Common myeloid progenitor, CD34-positive (primary cell): ENCODE data around the gene C19orf12.
"Not testable (repeated sequence)": the region's sequence is repeated elsewhere in the genome, so short reads cannot be mapped to it uniquely, and the experiment has no call there.

Experiments used
- CTCF ChIA-PET: fragments of 350-600 bp; sonication (Branson Sonifier 250); formaldehyde crosslinking; loops from one replicate; lab custom pipeline; 2021; ENCODE audit warnings: antibody characterized with exemption; lab: Charles Lee
- POLR2A ChIA-PET: fragments of 350-600 bp; sonication (Branson Sonifier 250); formaldehyde crosslinking; loops from one replicate; lab custom pipeline; 2021; ENCODE audit warnings: antibody characterized with exemption; lab: Charles Lee
- DNase-seq, 3 donors: peaks; one replicate each; pipeline versions ENCODE4 v3.0.0 to v3.0.0-alpha.2; 2013
- H3K27ac ChIP-seq, 2 experiments: 1 replicate in 1 of 2; 2 replicates in 1 of 2; pipeline ENCODE4 v1.7.0; 2013; ENCODE audit warnings: inconsistent platforms in 2 of 2, low read length in 2 of 2, mild to moderate bottlenecking in 2 of 2, low read depth in 1 of 2, moderate library complexity in 1 of 2; ENCODE audit not compliant: severe bottlenecking in 2 of 2, insufficient read depth in 1 of 2, poor library complexity in 1 of 2
- H3K27me3 ChIP-seq, 5 experiments: replicated peaks in 2 of 5; 1 replicate in 3 of 5; 2 replicates in 2 of 5; pipeline versions ENCODE4 v1.6.1 to v1.7.0; 2013; ENCODE audit warnings: low read length in 4 of 5, mild to moderate bottlenecking in 2 of 5, moderate library complexity in 2 of 5, inconsistent platforms in 1 of 5; ENCODE audit not compliant: insufficient read depth in 5 of 5, control insufficient read depth in 4 of 5
- H3K36me3 ChIP-seq, 4 experiments: 1 replicate in 2 of 4; 2 replicates in 2 of 4; pipeline versions ENCODE4 v1.6.1 to v1.7.0; 2013; ENCODE audit warnings: low read length in 3 of 4, control low read depth in 1 of 4, mild to moderate bottlenecking in 1 of 4; ENCODE audit not compliant: control insufficient read depth in 4 of 4, insufficient read depth in 4 of 4
- H3K4me1 ChIP-seq, 4 experiments: 1 replicate in 3 of 4; 2 replicates in 1 of 4; pipeline versions ENCODE4 v1.6.1 to v1.7.1; 2013; ENCODE audit warnings: low read length in 3 of 4, mild to moderate bottlenecking in 3 of 4, control low read depth in 1 of 4, inconsistent platforms in 1 of 4, moderate library complexity in 1 of 4; ENCODE audit not compliant: control insufficient read depth in 4 of 4, insufficient read depth in 4 of 4; ENCODE audit errors: control extremely low read depth in 1 of 4
- H3K4me3 ChIP-seq, 7 experiments: 1 replicate in 4 of 7; 2 replicates in 3 of 7; pipeline versions ENCODE4 v1.5.1 to v1.7.0; 2013; ENCODE audit warnings: mild to moderate bottlenecking in 7 of 7, low read length in 6 of 7, moderate library complexity in 6 of 7, inconsistent platforms in 2 of 7, low read depth in 2 of 7, control low read depth in 1 of 7; ENCODE audit not compliant: insufficient read depth in 4 of 7, control insufficient read depth in 1 of 7; ENCODE audit errors: extremely low read depth in 1 of 7
- H3K9me3 ChIP-seq, 5 experiments: 1 replicate in 4 of 5; 2 replicates in 1 of 5; pipeline versions ENCODE4 v1.6.1 to v1.7.1; 2013; ENCODE audit warnings: low read length in 4 of 5, mild to moderate bottlenecking in 2 of 5, inconsistent platforms in 1 of 5, low read depth in 1 of 5, moderate library complexity in 1 of 5; ENCODE audit not compliant: control insufficient read depth in 4 of 5, insufficient read depth in 2 of 5; ENCODE audit errors: control extremely low read depth in 1 of 5
- WGBS: methylation state at CpG from one replicate; pipeline ENCODE4 v1.1.5; 2013; ENCODE audit not compliant: insufficient coverage; 5-methylcytosine and 5-hydroxymethylcytosine counted together

Gene C19orf12

GRCh38 chr19:29672319-29672932 lies 42.6 kb downstream of the C19orf12 start:
- H3K36me3 ChIP-seq: peaks cover 0 to 28% (median 14%) of the 10 kb centered on the region in 4 experiments
- WGBS: 89% methylated on average over 7 of the region's 8 CpGs
- CTCF ChIA-PET: interaction anchor here (0.7 to 2.3 kb wide), 12 partner anchors 9 to 63 kb away, joined by 3 to 9 read pairs (median 4); no protein-coding TSS in a partner anchor
- H3K27me3 ChIP-seq: no peaks in the 10 kb centered on the region
- POLR2A ChIA-PET: interaction anchor here (0.6 to 1.1 kb wide), 3 partner anchors 49 to 75 kb away, joined by 3 to 7 read pairs (median 5); partner anchors contain the start of gene POP4
- H3K27ac ChIP-seq: peak overlapping the region in 1 of 2 experiments; percentile 34
- H3K4me3 ChIP-seq: no peak overlapping the region
- DNase-seq: no peak
- H3K9me3 ChIP-seq: no peaks in the 10 kb centered on the region
- H3K4me1 ChIP-seq: peaks cover 6 to 47% (median 29%) of the 10 kb centered on the region in 4 experiments

GRCh38 chr19:29671393-29672160 lies 43.5 kb downstream of the C19orf12 start:
- 36% methylated on average over 11 of the region's 12 CpGs for WGBS
- DNase-seq: peak; percentile 44 to 89 (median 84)
- H3K4me1 ChIP-seq: peaks cover 6 to 52% (median 37%) of the 10 kb centered on the region in 4 experiments

GRCh38 chr19:29671026-29671392 lies 44.1 kb downstream of the C19orf12 start:
- CTCF ChIA-PET: interaction anchor here (0.8 to 2.3 kb wide), 7 partner anchors 8 to 51 kb away, joined by 3 to 9 read pairs (median 4); no protein-coding TSS in a partner anchor
- DNase-seq, H3K27ac ChIP-seq, H3K4me3 ChIP-seq, H3K9me3 ChIP-seq, POLR2A ChIA-PET, H3K27me3 ChIP-seq: not testable (repeated sequence)
- H3K4me1 ChIP-seq: peaks cover 6 to 58% (median 43%) of the 10 kb centered on the region in 4 experiments
- 60% methylated on average over 1 of the region's 6 CpGs for WGBS
- H3K36me3 ChIP-seq: peaks cover 0 to 23% (median 11%) of the 10 kb centered on the region in 4 experiments

More at GRCh38 chr19:29671393-29672160, 43.5 kb downstream of the C19orf12 start:
- ChIA-PET POLR2A (interaction anchor here (0.9 to 1.1 kb wide), 2 partner anchors 50 to 65 kb away, joined by 3 to 5 read pairs; partner anchors contain the start of gene POP4), CTCF (interaction anchor here (0.7 to 2.3 kb wide), 12 partner anchors 9 to 60 kb away, joined by 3 to 9 read pairs (median 4); no protein-coding TSS in a partner anchor)
- no peak overlapping the region for H3K27ac ChIP-seq
- no peaks in the 10 kb centered on the region for H3K27me3 ChIP-seq
- H3K4me3 ChIP-seq: peak overlapping the region in 1 of 7 experiments; percentile 25
- H3K9me3 ChIP-seq: no peaks in the 10 kb centered on the region
- H3K36me3 ChIP-seq: peaks cover 0 to 23% (median 12%) of the 10 kb centered on the region in 4 experiments

- CTCF ChIA-PET: no interaction called here
- POLR2A ChIA-PET: no interaction called here
- no peaks in the 10 kb centered on the region for H3K27me3 ChIP-seq
- no peak overlapping the region for H3K27ac ChIP-seq
- peaks cover 6 to 64% (median 50%) of the 10 kb centered on the region in 4 experiments for H3K4me1 ChIP-seq
- H3K4me3 ChIP-seq: no peak overlapping the region
- WGBS: 100% methylated on average over 4 of the region's 5 CpGs
- peaks cover 0 to 17% (median 7%) of the 10 kb centered on the region in 4 experiments for H3K36me3 ChIP-seq
- H3K9me3 ChIP-seq: no peaks in the 10 kb centered on the region
- DNase-seq: no peak
Measured at GRCh38 chr19:29670255-29670654, 44.8 kb downstream of the C19orf12 start.

- H3K27ac ChIP-seq: no peak overlapping the region
- H3K36me3 ChIP-seq: peaks cover 0 to 5% (median 1%) of the 10 kb centered on the region in 4 experiments
- H3K4me1 ChIP-seq: peaks cover 6 to 75% (median 55%) of the 10 kb centered on the region in 4 experiments
- no peaks in the 10 kb centered on the region for H3K27me3 ChIP-seq
- ChIA-PET CTCF (interaction anchor here (0.6 to 10.6 kb wide), 11 partner anchors 10 to 59 kb away, joined by 3 to 93 read pairs (median 4); partner anchors contain the start of gene POP4), POLR2A (no interaction called here)
- 88% methylated on average over 12 of the region's 13 CpGs for WGBS
- H3K9me3 ChIP-seq: no peaks in the 10 kb centered on the region
- DNase-seq: peak; percentile 22 to 24 (median 23)
- H3K4me3 ChIP-seq: no peak overlapping the region
Measured at GRCh38 chr19:29668746-29669609, 46.1 kb downstream of the C19orf12 start.

GRCh38 chr19:29667901-29668341 lies 47.1 kb downstream of the C19orf12 start:
- Histone ChIP-seq H3K4me3 (no peak overlapping the region), H3K27ac (no peak overlapping the region), H3K36me3 (no peaks in the 10 kb centered on the region), H3K4me1 (peaks cover 6 to 67% (median 53%) of the 10 kb centered on the region in 4 experiments), H3K9me3 (no peaks in the 10 kb centered on the region), H3K27me3 (no peaks in the 10 kb centered on the region)
- ChIA-PET POLR2A (no interaction called here), CTCF (interaction anchor here (0.7 to 10.6 kb wide), 10 partner anchors 11 to 60 kb away, joined by 3 to 93 read pairs (median 4); partner anchors contain the start of gene POP4)
- peak in 2 of 3 donors; percentile 29 for DNase-seq
- 50% methylated on average over 6 of the region's 7 CpGs for WGBS
